GM19372 (cell line): Measurements from ENCODE around the gene ABCA7.

ENCODE experiments used
- ATAC-seq: cut with Tn5 transposase; IDR thresholded peaks from one replicate; pipeline ENCODE4 v1.9.1; 2021; ENCODE audit warnings: mild to moderate bottlenecking, low read depth, moderate library complexity; ENCODE audit not compliant: unreplicated experiment

The ABCA7 gene

GRCh38 chr19:1039646-1040475, at the start of gene ABCA7:
TSS of gene ABCA7 (plus strand) at chr19:1040107. CDS start at chr19:1041362, 1,255 bp downstream.
- peak; percentile 67 for ATAC-seq

DNA sequence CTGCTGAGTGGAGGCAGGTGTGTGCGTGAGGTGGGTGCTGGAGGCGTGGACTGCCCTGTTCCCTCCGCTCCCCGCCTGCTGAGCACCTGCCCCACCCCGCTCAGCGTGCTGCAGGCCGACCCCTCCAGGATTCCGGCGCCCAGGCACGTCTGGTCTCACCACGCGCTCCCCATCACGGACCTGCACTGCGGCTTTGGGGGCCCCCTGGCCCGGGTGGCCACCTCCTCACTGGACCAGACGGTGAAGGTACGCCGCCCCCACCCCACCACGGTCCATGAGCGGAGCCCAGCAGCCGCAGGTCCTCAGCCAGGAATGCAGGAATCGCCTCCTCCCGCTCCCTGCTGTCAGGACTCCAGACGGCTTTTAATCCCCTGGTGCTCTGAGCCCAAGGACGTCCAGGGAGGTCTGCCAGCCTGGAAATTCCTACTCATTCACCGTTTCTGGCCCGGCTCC, 49.8 kb upstream of the ABCA7 start:
- no peak for ATAC-seq

- ATAC-seq = no peak
Observed at GRCh38 chr19:990746-991145, 49.2 kb upstream of the ABCA7 start.

GRCh38 chr19:991174-991931, 48.6 kb upstream of the ABCA7 start:
- no peak for ATAC-seq

- ATAC-seq = no peak
Observed at GRCh38 chr19:991932-992669, 47.8 kb upstream of the ABCA7 start.

GRCh38 chr19:992670-993055, 47.2 kb upstream of the ABCA7 start:
- ATAC-seq = no peak

- ATAC-seq = no peak
Observed at GRCh38 chr19:993361-993830, 46.5 kb upstream of the ABCA7 start.

- ATAC-seq = no peak
Observed at GRCh38 chr19:993831-994393, 46.0 kb upstream of the ABCA7 start.

GRCh38 chr19:994516-994915, 45.4 kb upstream of the ABCA7 start:
- no peak for ATAC-seq

GRCh38 chr19:995051-995827, 44.7 kb upstream of the ABCA7 start:
- no peak for ATAC-seq

GRCh38 chr19:996051-996838, 43.7 kb upstream of the ABCA7 start:
- ATAC-seq = no peak

DNA sequence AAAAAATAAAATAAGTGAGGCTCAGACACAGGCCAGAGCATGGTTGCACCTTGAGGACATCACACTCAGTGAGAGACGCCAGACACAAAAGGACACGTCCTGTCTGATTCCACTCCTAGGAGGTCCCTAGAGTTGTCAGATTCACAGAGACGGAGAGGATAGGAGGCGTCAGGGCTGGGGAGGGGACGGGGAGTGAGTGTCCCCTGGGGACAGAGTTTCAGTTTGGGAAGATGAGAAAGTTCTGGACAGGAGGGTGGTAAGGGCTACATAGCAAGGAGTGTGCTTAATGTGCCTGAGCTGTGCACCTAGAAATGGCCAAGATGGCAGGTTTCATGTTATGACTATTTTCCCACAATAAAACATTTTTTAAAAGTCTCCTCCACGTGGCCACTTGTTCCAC, 41.8 kb upstream of the ABCA7 start:
- no peak for ATAC-seq

DNA sequence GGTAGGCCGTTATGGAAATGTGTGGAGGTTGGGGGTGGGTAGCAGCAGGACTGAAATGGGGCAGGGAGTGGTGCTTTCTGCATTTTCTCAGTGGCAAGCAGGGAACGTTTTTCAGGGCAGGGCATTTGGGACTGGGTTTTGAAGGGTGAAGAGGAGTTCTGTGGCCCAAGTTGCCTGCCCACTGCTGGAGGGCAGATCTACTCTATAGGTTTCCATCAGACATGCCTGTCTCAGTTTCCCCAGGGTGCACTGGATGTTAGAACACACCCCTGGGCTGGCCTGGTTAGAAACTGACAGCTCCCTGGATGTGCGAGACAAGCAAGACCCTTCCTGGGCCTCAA, 40.6 kb upstream of the ABCA7 start:
- ATAC-seq = no peak

GRCh38 chr19:1000095-1000494, 39.8 kb upstream of the ABCA7 start, which contains the start of gene GRIN3B:
TSS of gene GRIN3B (plus strand) at chr19:1000419. CDS start at chr19:1000438, 19 bp downstream.
- ATAC-seq = no peak

DNA sequence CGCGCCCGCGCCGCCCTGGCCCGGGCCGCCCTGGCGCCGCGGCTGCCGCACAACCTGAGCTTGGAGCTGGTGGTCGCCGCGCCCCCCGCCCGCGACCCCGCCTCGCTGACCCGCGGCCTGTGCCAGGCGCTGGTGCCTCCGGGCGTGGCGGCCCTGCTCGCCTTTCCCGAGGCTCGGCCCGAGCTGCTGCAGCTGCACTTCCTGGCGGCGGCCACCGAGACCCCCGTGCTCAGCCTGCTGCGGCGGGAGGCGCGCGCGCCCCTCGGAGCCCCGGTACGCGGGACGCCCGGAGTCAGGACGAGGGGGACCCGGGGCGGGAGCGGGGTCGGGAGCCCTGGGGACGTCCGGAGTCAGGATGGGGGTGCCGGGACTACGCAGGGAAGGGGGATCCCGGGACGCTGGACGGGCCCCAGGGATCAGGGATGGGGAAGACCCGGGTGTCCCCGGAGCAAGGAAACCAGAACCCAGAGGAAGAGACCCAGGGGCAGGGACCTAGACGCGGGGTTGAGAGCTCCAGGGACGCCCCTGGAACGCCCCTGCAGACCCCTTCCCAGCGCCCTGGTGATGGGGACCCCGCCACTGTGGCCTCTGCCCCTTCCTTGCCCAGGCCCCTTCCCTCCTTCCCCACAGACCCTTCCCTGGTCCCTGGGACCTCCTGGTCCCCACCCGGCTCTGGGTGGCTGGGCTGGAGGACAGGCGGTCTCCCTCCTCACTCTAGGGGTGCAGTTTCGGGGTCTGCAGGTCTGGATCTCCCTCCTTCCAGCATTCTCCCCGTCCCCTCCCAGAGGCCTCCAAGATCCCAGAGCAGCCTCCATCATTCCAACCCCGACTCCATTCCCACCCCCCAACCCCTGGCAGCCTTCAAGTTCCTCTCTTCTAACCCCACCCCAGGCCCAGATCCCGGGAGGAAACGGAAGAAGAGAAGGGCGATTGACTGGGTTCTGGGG, 39.0 kb upstream of the ABCA7 start:
- no peak for ATAC-seq

GRCh38 chr19:1001538-1002166, 38.3 kb upstream of the ABCA7 start:
- ATAC-seq = no peak

DNA sequence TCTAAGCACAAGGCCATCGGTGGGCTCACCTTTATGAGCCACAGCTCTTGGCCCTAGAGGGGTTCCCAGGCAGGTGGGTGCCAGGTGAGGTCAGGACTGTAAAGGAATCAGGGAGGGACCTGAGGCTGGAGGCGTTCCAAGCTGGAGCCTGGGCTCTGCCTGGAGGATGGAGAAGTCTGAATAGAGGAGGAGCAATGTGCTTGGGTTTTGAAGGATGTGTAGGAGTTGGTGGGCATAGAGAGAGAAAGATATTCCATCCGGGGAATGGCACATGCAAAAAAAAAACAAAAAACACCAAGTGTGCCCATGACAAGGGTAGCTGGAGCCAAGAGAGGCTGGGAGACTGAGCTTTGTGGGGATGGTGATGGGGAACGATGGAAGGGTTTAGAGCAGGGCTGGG, 37.3 kb upstream of the ABCA7 start:
- ATAC-seq = no peak

GRCh38 chr19:1003283-1003682, 36.6 kb upstream of the ABCA7 start:
- ATAC-seq = no peak
